GM23338 (cell line): Measurements from ENCODE around the gene PXDN. TPM values are rescaled to one million over a fixed set of nuclear protein-coding genes. Genes with fewer than 3 reads are reported as not detected.

Experiments
- ATAC-seq: fragments of 200-7000 bp; cut with Tn5 transposase; 3 replicates; pipeline ENCODE4 v1.9.1; 2020
- DNase-seq: peaks from one replicate; pipeline ENCODE4 v3.0.0-alpha.2; 2015; ENCODE audit warnings: low spot score
- H2AFZ ChIP-seq: fragments of 200-600 bp; sonication (generic); 2 replicates; pipeline ENCODE4 v1.8.0; 2016; ENCODE audit warnings: antibody characterized with exemption, mild to moderate bottlenecking, moderate library complexity
- H3F3A ChIP-seq: fragments of 200-600 bp; sonication (generic); replicated peaks from 2 replicates; pipeline ENCODE4 v1.8.0; 2017; ENCODE audit warnings: antibody characterized with exemption, mixed run types, low read depth
- H3K27ac ChIP-seq: fragments of 200-600 bp; sonication (generic); 2 replicates; pipeline ENCODE4 v1.6.1; 2016; ENCODE audit warnings: low read depth
- H3K27me3 ChIP-seq: fragments of 200-600 bp; sonication (generic); 2 replicates; pipeline ENCODE4 v1.8.0; 2016; ENCODE audit warnings: mild to moderate bottlenecking, mixed run types, moderate library complexity; ENCODE audit not compliant: insufficient read depth
- H3K36me3 ChIP-seq: fragments of 200-600 bp; sonication (generic); 2 replicates; pipeline ENCODE4 v1.8.0; 2016; ENCODE audit warnings: mild to moderate bottlenecking; ENCODE audit not compliant: insufficient read depth
- H3K4me1 ChIP-seq: fragments of 200-600 bp; sonication (generic); 2 replicates; pipeline ENCODE4 v1.8.0; 2016; ENCODE audit warnings: mild to moderate bottlenecking, moderate library complexity; ENCODE audit not compliant: insufficient read depth
- H3K4me2 ChIP-seq: fragments of 200-600 bp; sonication (generic); 2 replicates; pipeline ENCODE4 v1.7.1; 2017; ENCODE audit warnings: mixed run types
- H3K4me3 ChIP-seq: fragments of 200-600 bp; sonication (generic); 2 replicates; pipeline ENCODE4 v1.6.1; 2016; ENCODE audit warnings: mixed run types
- H3K79me2 ChIP-seq: fragments of 200-600 bp; sonication (generic); replicated peaks from 2 replicates; pipeline ENCODE4 v1.8.0; 2017; ENCODE audit warnings: mild to moderate bottlenecking; ENCODE audit not compliant: insufficient read depth
- H3K9me2 ChIP-seq: fragments of 200-600 bp; sonication (generic); 2 replicates; pipeline ENCODE4 v1.8.0; 2017; ENCODE audit not compliant: insufficient read depth
- H4K20me1 ChIP-seq: fragments of 200-600 bp; sonication (generic); replicated peaks from 2 replicates; pipeline ENCODE4 v1.8.0; 2017; ENCODE audit warnings: mild to moderate bottlenecking; ENCODE audit not compliant: insufficient read depth
- H3K27ac Mint-ChIP-seq: 2 replicates; pipeline ENCODE4 v1.8.0; 2020; ENCODE audit warnings: inconsistent platforms, mild to moderate bottlenecking, moderate library complexity, mixed read lengths
- H3K27me3 Mint-ChIP-seq: 3 replicates; pipeline ENCODE4 v1.8.0; 2022; ENCODE audit warnings: low read depth, mild to moderate bottlenecking, moderate library complexity, mixed read lengths, inconsistent platforms; ENCODE audit not compliant: insufficient read depth, poor library complexity
- H3K36me3 Mint-ChIP-seq: 3 replicates; pipeline ENCODE4 v1.8.0; 2021; ENCODE audit warnings: low read depth, mild to moderate bottlenecking, inconsistent platforms, moderate library complexity, mixed read lengths
- H3K4me1 Mint-ChIP-seq: 3 replicates; pipeline ENCODE4 v1.8.0; 2020; ENCODE audit warnings: mild to moderate bottlenecking, inconsistent platforms, mixed read lengths
- H3K4me3 Mint-ChIP-seq: 3 replicates; pipeline ENCODE4 v1.8.0; 2021; ENCODE audit warnings: moderate library complexity, mild to moderate bottlenecking, inconsistent platforms, mixed read lengths
- H3K9me3 Mint-ChIP-seq: 3 replicates; pipeline ENCODE4 v1.8.0; 2020; ENCODE audit warnings: moderate library complexity, mild to moderate bottlenecking, inconsistent platforms, mixed read lengths
- CREB1 ChIP-seq: fragments of 250-450 bp; sonication (Bioruptor Pico); IDR thresholded peaks from 2 replicates; pipeline ENCODE4 v1.5.0; 2020; ENCODE audit warnings: low read depth, mild to moderate bottlenecking, moderate library complexity
- EZH2 ChIP-seq: fragments of 200-600 bp; sonication (generic); IDR thresholded peaks from one replicate; pipeline ENCODE4 v1.8.0; 2017; ENCODE audit warnings: antibody characterized with exemption, mild to moderate bottlenecking, low read depth; ENCODE audit not compliant: unreplicated experiment
- EZH2phosphoT487 ChIP-seq: fragments of 200-600 bp; sonication (generic); IDR thresholded peaks from one replicate; pipeline ENCODE4 v1.8.1; 2018; ENCODE audit warnings: antibody characterized with exemption; ENCODE audit not compliant: unreplicated experiment
- JUNB ChIP-seq: IDR thresholded peaks from one replicate; pipeline ENCODE4 v1.6.1; 2016; ENCODE audit warnings: antibody characterized with exemption; ENCODE audit not compliant: unreplicated experiment
- NANOG ChIP-seq: IDR thresholded peaks from 2 replicates; pipeline ENCODE4 v1.6.1; 2016; ENCODE audit warnings: antibody characterized with exemption, borderline replicate concordance
- POLR2AphosphoS5 ChIP-seq: IDR thresholded peaks from 2 replicates; pipeline ENCODE4 v1.6.1; 2016; ENCODE audit warnings: antibody characterized with exemption, low read depth
- STAT1 ChIP-seq: IDR thresholded peaks from one replicate; pipeline ENCODE4 v1.6.1; 2016; ENCODE audit warnings: antibody characterized with exemption; ENCODE audit not compliant: unreplicated experiment
- ZNF114 ChIP-seq: fragments of 250-450 bp; sonication (Bioruptor Pico); IDR thresholded peaks from 2 replicates; pipeline ENCODE4 v1.5.0; 2020; ENCODE audit warnings: mild to moderate bottlenecking, moderate library complexity
- ZNF331 ChIP-seq: fragments of 250-450 bp; sonication (Bioruptor Pico); IDR thresholded peaks from 2 replicates; pipeline ENCODE4 v1.5.0; 2020; ENCODE audit warnings: low read depth, mild to moderate bottlenecking, moderate library complexity
- polyA plus RNA-seq: library from polyadenylated mRNA; unstranded; fragments of >200 nt; fragmentation: Nextera tagmentation; extraction: Ambion mirVana; gene quantifications from 2 replicates; pipeline ENCODE4 v1.2.1, GENCODE V29; 2016
- total RNA-seq: library from RNA; depleted of rRNA; stranded (reverse); fragments of >200 nt; shearing (Covaris generic); gene quantifications from 2 replicates; pipeline ENCODE4 v1.2.3, GENCODE V29; 2014
- TF ChIP-seq, protein P1 (sequence below): IDR thresholded peaks from 2 replicates; pipeline ENCODE4 v1.6.1; 2016; ENCODE audit warnings: antibody characterized with exemption
- TF ChIP-seq, protein P2 (sequence below): IDR thresholded peaks from one replicate; pipeline ENCODE4 v1.6.1; 2018; ENCODE audit warnings: antibody characterized with exemption; ENCODE audit not compliant: unreplicated experiment
- TF ChIP-seq, protein P3 (sequence below): fragments of 250-450 bp; sonication (Bioruptor Pico); IDR thresholded peaks from 2 replicates; pipeline ENCODE4 v1.5.0; 2020; ENCODE audit warnings: mild to moderate bottlenecking, moderate library complexity
- TF ChIP-seq, protein P4 (sequence below), 2 experiments: fragments of 200-600 bp in 1 of 2; sonication (generic) in 1 of 2; conservative IDR thresholded peaks; 2 replicates each; pipeline versions ENCODE4 v1.5.1 to v1.6.1; 2016 to 2017; ENCODE audit warnings: antibody characterized with exemption in 2 of 2, low read depth in 2 of 2, mild to moderate bottlenecking in 2 of 2, moderate library complexity in 1 of 2

PXDN gene
- total and polyA plus RNA-seq, 2 experiments from 2014 or later = 42.2 to 225 TPM

DNA sequence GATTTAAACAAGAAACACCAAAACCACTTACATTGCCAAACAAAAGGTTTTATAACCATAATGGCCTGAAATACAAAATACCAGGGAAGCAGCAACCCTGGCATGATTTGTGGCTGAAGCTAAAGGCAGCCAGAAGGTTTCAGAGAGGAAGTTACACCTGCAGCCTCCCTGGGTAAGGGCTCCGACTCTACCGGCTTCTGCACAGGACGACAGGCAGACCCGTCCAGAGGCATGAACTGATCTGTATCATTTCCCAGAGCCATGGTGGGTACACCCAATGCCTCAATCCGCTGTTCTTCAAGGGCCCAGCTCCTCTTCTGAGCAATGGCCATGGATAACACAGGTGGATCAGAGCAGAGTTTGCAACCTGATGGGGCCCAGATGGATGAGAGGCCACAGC is 71.6 kb downstream of the PXDN start (continued):
- TF ChIP-seq NANOG (no peak), JUNB (no peak)
- TF ChIP-seq, protein P1, sequence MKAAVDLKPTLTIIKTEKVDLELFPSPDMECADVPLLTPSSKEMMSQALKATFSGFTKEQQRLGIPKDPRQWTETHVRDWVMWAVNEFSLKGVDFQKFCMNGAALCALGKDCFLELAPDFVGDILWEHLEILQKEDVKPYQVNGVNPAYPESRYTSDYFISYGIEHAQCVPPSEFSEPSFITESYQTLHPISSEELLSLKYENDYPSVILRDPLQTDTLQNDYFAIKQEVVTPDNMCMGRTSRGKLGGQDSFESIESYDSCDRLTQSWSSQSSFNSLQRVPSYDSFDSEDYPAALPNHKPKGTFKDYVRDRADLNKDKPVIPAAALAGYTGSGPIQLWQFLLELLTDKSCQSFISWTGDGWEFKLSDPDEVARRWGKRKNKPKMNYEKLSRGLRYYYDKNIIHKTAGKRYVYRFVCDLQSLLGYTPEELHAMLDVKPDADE = no peak

DNA sequence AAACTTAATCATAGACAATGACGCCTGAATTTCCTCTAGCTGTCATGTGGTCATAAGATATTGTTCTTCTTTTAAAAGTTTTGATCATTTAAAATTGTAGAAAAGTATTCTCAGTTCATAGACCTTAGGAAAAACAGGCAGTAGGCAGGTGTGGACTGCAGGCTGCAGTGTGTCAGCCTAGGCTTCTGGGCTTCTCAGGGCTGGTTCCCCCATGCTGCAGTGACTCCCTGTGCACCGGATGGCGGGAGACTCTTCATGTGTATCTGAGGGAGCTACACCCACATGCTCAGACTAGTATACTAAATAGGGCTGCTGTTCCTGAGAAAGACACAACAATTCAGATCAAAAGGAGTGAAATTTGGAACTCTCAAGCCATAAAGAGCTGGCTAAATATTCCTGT is 72.4 kb downstream of the PXDN start:
- H3K9me2 ChIP-seq = no peaks in the 10 kb centered on the region
- H3K4me1 ChIP-seq = no peaks in the 10 kb centered on the region
- no peak overlapping the region for H3K4me3 Mint-ChIP-seq
- H2AFZ ChIP-seq = no peak overlapping the region
- H3K9me3 Mint-ChIP-seq = no peaks in the 10 kb centered on the region; the same call in 2 of the 3 replicates
- H3K27me3 Mint-ChIP-seq = peaks cover 3% of the 10 kb centered on the region
- no peak for ATAC-seq
- peaks cover 73% of the 10 kb centered on the region for H3K36me3 Mint-ChIP-seq
- H3K27me3 ChIP-seq = no peaks in the 10 kb centered on the region
- no peak overlapping the region for H3K27ac ChIP-seq
- no peaks in the 10 kb centered on the region for H3K4me1 Mint-ChIP-seq
- H3F3A ChIP-seq = no peaks in the 10 kb centered on the region
- H4K20me1 ChIP-seq = peaks cover 3% of the 10 kb centered on the region
- no peak overlapping the region for H3K27ac Mint-ChIP-seq
- H3K4me2 ChIP-seq = no peak overlapping the region
- peaks cover 9% of the 10 kb centered on the region; the same call in 1 of the 2 replicates for H3K79me2 ChIP-seq
- no peak overlapping the region for H3K4me3 ChIP-seq
- DNase-seq = no peak
- H3K36me3 ChIP-seq = peaks cover 25% of the 10 kb centered on the region
- TF ChIP-seq, protein P2, sequence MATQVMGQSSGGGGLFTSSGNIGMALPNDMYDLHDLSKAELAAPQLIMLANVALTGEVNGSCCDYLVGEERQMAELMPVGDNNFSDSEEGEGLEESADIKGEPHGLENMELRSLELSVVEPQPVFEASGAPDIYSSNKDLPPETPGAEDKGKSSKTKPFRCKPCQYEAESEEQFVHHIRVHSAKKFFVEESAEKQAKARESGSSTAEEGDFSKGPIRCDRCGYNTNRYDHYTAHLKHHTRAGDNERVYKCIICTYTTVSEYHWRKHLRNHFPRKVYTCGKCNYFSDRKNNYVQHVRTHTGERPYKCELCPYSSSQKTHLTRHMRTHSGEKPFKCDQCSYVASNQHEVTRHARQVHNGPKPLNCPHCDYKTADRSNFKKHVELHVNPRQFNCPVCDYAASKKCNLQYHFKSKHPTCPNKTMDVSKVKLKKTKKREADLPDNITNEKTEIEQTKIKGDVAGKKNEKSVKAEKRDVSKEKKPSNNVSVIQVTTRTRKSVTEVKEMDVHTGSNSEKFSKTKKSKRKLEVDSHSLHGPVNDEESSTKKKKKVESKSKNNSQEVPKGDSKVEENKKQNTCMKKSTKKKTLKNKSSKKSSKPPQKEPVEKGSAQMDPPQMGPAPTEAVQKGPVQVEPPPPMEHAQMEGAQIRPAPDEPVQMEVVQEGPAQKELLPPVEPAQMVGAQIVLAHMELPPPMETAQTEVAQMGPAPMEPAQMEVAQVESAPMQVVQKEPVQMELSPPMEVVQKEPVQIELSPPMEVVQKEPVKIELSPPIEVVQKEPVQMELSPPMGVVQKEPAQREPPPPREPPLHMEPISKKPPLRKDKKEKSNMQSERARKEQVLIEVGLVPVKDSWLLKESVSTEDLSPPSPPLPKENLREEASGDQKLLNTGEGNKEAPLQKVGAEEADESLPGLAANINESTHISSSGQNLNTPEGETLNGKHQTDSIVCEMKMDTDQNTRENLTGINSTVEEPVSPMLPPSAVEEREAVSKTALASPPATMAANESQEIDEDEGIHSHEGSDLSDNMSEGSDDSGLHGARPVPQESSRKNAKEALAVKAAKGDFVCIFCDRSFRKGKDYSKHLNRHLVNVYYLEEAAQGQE = no peak
- TF ChIP-seq ZNF114 (no peak), EZH2phosphoT487 (no peak), EZH2 (no peak), ZNF331 (no peak), NANOG (no peak), CREB1 (no peak), JUNB (no peak), STAT1 (no peak), POLR2AphosphoS5 (no peak)
- TF ChIP-seq, protein P3, sequence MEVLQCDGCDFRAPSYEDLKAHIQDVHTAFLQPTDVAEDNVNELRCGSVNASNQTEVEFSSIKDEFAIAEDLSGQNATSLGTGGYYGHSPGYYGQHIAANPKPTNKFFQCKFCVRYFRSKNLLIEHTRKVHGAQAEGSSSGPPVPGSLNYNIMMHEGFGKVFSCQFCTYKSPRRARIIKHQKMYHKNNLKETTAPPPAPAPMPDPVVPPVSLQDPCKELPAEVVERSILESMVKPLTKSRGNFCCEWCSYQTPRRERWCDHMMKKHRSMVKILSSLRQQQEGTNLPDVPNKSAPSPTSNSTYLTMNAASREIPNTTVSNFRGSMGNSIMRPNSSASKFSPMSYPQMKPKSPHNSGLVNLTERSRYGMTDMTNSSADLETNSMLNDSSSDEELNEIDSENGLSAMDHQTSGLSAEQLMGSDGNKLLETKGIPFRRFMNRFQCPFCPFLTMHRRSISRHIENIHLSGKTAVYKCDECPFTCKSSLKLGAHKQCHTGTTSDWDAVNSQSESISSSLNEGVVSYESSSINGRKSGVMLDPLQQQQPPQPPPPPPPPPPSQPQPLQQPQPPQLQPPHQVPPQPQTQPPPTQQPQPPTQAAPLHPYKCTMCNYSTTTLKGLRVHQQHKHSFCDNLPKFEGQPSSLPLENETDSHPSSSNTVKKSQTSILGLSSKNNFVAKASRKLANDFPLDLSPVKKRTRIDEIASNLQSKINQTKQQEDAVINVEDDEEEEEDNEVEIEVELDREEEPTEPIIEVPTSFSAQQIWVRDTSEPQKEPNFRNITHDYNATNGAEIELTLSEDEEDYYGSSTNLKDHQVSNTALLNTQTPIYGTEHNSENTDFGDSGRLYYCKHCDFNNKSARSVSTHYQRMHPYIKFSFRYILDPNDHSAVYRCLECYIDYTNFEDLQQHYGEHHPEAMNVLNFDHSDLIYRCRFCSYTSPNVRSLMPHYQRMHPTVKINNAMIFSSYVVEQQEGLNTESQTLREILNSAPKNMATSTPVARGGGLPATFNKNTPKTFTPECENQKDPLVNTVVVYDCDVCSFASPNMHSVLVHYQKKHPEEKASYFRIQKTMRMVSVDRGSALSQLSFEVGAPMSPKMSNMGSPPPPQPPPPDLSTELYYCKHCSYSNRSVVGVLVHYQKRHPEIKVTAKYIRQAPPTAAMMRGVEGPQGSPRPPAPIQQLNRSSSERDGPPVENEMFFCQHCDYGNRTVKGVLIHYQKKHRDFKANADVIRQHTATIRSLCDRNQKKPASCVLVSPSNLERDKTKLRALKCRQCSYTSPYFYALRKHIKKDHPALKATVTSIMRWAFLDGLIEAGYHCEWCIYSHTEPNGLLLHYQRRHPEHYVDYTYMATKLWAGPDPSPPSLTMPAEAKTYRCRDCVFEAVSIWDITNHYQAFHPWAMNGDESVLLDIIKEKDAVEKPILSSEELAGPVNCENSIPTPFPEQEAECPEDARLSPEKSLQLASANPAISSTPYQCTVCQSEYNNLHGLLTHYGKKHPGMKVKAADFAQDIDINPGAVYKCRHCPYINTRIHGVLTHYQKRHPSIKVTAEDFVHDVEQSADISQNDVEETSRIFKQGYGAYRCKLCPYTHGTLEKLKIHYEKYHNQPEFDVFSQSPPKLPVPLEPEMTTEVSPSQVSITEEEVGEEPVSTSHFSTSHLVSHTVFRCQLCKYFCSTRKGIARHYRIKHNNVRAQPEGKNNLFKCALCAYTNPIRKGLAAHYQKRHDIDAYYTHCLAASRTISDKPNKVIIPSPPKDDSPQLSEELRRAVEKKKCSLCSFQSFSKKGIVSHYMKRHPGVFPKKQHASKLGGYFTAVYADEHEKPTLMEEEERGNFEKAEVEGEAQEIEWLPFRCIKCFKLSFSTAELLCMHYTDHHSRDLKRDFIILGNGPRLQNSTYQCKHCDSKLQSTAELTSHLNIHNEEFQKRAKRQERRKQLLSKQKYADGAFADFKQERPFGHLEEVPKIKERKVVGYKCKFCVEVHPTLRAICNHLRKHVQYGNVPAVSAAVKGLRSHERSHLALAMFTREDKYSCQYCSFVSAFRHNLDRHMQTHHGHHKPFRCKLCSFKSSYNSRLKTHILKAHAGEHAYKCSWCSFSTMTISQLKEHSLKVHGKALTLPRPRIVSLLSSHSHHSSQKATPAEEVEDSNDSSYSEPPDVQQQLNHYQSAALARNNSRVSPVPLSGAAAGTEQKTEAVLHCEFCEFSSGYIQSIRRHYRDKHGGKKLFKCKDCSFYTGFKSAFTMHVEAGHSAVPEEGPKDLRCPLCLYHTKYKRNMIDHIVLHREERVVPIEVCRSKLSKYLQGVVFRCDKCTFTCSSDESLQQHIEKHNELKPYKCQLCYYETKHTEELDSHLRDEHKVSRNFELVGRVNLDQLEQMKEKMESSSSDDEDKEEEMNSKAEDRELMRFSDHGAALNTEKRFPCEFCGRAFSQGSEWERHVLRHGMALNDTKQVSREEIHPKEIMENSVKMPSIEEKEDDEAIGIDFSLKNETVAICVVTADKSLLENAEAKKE (CRISPR knock-in tag) = no peak
- TF ChIP-seq, protein P4, sequence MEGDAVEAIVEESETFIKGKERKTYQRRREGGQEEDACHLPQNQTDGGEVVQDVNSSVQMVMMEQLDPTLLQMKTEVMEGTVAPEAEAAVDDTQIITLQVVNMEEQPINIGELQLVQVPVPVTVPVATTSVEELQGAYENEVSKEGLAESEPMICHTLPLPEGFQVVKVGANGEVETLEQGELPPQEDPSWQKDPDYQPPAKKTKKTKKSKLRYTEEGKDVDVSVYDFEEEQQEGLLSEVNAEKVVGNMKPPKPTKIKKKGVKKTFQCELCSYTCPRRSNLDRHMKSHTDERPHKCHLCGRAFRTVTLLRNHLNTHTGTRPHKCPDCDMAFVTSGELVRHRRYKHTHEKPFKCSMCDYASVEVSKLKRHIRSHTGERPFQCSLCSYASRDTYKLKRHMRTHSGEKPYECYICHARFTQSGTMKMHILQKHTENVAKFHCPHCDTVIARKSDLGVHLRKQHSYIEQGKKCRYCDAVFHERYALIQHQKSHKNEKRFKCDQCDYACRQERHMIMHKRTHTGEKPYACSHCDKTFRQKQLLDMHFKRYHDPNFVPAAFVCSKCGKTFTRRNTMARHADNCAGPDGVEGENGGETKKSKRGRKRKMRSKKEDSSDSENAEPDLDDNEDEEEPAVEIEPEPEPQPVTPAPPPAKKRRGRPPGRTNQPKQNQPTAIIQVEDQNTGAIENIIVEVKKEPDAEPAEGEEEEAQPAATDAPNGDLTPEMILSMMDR (conservative IDR thresholded peaks at IDR 0.05; ENCODE audit: low read depth in 2 of 2) = no peak
